Effector CD8-positive, alpha-beta T cell (primary cell): ENCODE results near the gene JAKMIP2.

Experiments used
- DNase-seq: peaks from one replicate; lab custom pipeline; 2025; lab: John Stamatoyannopoulos, UW

Gene JAKMIP2

GRCh38 chr5:147788023-147788422, 5.5 kb upstream of the JAKMIP2 start:
- no peak for DNase-seq

DNA sequence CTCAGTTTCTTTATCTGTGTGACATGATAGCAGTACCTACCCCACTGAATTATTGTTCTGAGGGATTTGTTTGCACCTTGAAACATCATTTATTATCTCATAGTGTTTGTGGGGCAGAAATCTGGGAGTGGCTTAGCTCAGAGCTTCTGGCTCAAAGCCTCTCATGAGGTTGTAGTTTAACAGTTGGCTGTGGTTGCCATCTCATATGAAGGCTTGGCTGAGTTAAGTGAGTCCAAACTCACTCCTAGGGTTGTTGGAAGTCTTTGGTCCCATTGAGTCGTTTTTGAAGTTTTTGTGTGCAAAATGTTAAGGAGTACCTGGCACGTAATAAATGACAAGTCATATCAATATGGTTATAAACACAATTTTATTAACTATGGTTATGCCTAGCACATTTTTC, 3.6 kb upstream of the JAKMIP2 start:
- DNase-seq, result no peak

GRCh38 chr5:147784146-147784987, 1.8 kb upstream of the JAKMIP2 start:
- no peak for DNase-seq

GRCh38 chr5:147780924-147781573, 1.5 kb downstream of the JAKMIP2 start:
- DNase-seq, result no peak

DNA sequence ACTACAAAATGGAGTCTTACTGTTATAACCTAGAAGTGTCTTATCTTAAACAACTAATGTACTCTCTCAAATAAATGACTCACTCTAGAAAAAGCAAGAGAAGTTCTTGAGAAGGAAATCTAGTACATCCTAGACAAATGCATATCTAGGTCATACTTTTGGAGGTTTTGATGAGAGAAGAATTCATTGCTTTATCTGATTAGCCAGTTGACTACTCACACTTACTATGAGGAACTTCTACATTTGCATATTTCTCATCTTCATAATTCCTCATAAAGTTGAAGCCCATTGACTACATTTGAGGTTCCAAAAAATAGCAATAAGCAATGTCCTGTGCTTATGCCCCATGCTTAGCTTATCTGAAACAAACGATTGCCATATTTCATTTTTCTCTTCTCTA, 2.8 kb downstream of the JAKMIP2 start:
- no peak for DNase-seq

DNA sequence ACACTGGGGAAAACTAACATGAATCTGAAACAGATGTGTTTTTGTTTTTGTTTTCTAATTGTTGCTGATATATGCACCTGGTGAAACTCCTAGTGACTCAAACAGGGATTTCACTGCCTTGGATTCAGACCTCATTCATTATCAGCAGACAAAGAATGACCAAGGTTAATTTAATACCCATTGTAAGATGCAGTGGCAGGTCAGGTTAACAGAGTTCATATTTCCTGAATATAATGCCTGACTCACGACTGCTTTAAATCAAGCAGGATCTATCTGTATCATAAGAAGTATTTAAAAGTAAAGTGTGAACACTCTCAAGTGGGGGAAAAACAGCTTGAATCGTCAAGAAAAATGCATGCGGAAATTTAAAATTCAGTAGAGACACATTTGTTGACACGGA, 5.5 kb downstream of the JAKMIP2 start:
- no peak for DNase-seq

DNA sequence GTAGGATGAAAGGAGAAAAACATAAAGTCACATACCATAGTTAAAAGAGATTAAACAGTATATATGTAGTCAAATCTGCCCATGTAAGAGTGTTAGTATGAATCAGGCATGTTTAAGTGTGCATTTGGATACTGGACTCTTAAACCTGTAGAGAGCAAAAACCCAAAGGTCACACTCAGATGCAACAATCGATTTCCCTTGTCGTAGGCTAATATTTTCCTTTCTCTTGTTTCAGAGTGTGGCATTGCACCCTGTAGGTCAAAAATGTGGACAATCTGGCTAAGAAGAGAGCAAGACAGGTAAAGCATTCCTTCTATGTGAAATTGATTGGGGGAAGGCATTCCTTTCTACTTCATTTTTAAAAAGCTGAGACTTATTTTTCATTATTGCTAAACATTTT, 8.9 kb downstream of the JAKMIP2 start:
- no peak for DNase-seq

DNA sequence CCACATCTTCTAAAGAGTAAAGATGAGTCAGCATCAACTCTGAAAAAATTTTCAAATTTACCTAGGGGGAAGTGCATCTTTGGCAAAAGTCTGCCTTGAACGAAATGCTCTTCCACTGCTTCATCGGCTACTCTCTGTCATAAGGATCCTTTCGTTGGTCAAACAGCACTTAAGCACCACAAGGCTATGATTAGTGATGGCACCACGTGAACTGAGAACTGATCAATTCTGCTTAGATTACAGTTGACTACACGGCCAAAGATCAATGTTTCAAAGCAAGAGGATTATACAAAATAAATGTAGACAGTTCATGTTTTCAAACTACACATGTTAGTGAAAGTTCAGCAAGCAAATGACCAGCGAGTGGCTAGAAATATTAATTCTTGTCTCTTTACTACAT, 9.4 kb downstream of the JAKMIP2 start:
- DNase-seq, result no peak

GRCh38 chr5:147767048-147767447, 15.5 kb downstream of the JAKMIP2 start:
- DNase-seq, result no peak

GRCh38 chr5:147763791-147764525, 18.6 kb downstream of the JAKMIP2 start:
- no peak for DNase-seq

GRCh38 chr5:147760086-147760875, 22.2 kb downstream of the JAKMIP2 start:
- no peak for DNase-seq

- DNase-seq, result no peak
These were observed 23.1 kb downstream of the JAKMIP2 start for GRCh38 chr5:147759441-147759840.

- no peak for DNase-seq
These were observed 26.0 kb downstream of the JAKMIP2 start for GRCh38 chr5:147756566-147756965.

DNA sequence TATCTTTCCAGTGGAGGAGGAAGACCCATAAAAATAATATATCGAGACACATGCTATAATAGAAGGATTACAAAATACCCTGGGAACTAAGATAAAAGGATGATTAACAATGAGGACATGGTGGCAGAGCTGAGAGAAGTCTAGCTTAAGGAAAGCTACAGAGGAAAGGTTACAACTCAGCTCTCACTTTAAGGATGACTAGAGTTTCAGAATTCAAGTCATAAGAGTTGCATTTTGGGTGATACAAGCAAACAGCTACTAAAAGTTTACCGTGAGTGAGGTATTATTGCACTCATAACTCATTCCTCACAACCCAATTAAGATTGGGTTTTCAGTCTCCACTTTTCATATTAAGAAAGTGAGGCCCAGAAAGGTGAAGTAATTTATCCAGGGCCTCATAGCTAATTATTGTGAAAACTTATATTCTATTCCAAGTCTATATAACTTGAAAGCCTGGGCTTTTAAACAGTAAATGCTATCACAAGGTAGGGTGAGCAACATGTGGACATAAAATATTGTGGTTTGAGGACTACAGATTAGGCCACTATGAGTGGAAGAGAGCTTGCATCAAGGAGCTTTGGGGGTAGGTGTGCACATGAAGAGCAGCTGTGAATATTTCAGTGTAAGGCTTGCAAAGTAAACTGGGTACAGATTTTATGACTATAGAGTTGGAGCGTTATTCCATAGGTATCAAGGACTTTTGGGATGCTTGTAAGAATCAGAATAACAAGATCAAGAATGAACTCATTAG, 28.0 kb downstream of the JAKMIP2 start:
- DNase-seq, result no peak

- no peak for DNase-seq
These were observed 28.8 kb downstream of the JAKMIP2 start for GRCh38 chr5:147753765-147754164.

GRCh38 chr5:147752666-147753290, 29.8 kb downstream of the JAKMIP2 start:
- no peak for DNase-seq

DNA sequence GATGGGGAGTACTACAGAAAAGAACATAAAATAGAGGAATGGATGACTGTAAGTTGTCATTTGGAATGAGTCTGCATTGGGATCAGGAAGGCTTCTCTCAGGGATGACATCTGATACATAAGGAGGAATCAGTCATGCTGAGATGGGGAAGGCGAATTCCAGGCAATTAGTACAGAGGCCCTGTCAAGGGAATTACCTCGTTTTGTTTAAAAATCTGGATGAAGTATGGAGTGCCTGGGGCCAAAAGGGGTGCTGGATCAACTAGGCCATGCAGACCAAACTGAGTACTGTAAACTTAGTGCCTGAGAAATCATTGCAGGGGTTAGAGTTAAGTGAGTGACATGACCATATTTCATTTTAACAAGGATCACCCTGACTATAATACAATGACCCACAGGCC, 30.5 kb downstream of the JAKMIP2 start:
- DNase-seq, result no peak

DNA sequence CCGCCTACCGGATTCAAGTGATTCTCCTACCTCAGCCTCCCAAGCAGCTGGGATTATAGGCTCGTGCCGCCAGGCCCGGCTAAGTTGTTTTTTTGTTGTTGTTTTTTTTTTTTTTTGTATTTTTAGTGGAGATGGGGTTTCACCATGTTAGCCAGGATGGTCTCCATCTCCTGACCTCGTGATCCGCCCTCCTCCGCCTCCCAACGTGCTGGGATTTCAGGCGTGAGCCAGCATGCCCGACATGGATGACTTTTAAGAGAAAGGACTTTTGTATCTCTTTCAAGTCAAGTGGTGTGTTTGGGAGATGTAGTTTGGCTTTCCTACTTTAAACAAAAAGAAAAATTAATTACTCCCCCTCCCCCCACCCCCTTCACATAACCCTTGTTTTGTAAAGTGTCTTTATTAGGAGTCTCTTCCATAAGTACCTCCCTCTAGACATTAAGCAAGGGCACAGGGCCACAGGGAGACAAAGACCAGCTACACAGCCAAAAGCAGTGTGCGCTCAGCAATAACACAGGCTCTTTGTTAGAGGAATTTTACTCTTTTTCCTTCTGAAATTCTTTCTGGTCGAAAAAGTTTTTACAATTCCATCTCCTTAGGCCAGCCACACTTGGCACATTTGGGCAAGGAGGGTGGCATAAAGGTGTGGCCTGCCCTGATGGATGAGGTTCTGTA, 31.2 kb downstream of the JAKMIP2 start:
- DNase-seq, result no peak

DNA sequence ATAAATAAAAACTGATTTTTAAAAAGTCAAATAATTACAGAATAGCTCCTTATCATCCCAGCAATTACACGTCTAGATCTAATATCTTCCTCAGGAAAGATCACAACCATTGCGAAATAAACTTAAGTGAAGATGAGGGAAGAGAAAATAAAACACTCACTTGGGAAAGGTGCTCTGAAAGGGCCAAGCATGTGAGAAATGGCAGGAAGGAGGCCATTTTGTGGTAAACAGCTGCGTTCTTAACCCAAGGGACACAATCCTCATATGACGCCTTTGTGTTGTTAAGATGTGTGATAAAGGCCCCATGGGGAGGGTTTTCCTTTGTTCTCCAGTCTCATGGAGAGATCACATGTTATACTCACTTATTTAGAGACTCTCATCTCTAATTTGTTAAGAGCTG, 32.5 kb downstream of the JAKMIP2 start:
- no peak for DNase-seq

DNA sequence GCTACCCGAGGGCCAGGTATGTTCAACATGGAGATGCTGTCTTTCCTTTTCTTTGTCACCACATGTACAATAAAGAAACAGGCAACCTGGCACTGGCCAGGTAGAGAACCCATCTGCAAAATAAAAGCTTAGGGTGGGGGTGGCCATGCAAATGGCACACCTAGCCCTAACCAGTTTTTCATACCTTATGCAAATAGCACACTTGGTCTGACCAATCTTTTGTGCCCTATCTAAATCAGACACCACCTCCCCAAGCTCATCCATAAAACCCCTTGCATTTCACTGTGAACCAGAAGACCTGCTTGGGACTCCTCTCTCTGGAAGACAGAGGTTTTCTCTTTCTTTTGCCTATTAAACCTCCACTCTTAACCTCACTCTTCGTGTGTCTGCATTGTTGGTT, 33.9 kb downstream of the JAKMIP2 start:
- no peak for DNase-seq
